Calu3 (cell line): ENCODE results near the gene ABR. TPM values are rescaled to one million over a fixed set of nuclear protein-coding genes. Genes with fewer than 3 reads are reported as not detected.

ENCODE experiments used
- BruUV-seq: library from RNA; stranded (reverse); fragments of 400-500 nt; replicated peaks from 2 replicates; lab custom pipeline; 2021; lab: Mats Ljungman, UMichigan
- CTCF ChIA-PET: fragments of 300-600 bp; sonication (Branson Sonifier 250); formaldehyde crosslinking; loops from one replicate; lab custom pipeline; 2022; ENCODE audit warnings: antibody characterized with exemption; lab: Charles Lee
- DNase-seq: peaks from one replicate; pipeline ENCODE4 v3.0.0; 2022
- H3K27ac Mint-ChIP-seq: one replicate; pipeline ENCODE4 v1.8.0; 2022; ENCODE audit warnings: mixed read lengths; ENCODE audit not compliant: unreplicated experiment
- H3K27me3 Mint-ChIP-seq: one replicate; pipeline ENCODE4 v1.8.0; 2022; ENCODE audit warnings: mixed read lengths; ENCODE audit not compliant: unreplicated experiment
- H3K36me3 Mint-ChIP-seq: one replicate; pipeline ENCODE4 v1.8.0; 2022; ENCODE audit warnings: mild to moderate bottlenecking, moderate library complexity, mixed read lengths; ENCODE audit not compliant: insufficient read depth, unreplicated experiment
- H3K4me1 Mint-ChIP-seq: one replicate; pipeline ENCODE4 v1.8.0; 2022; ENCODE audit warnings: mild to moderate bottlenecking, low read depth, mixed read lengths; ENCODE audit not compliant: unreplicated experiment
- H3K4me3 Mint-ChIP-seq: one replicate; pipeline ENCODE4 v1.8.0; 2022; ENCODE audit warnings: mild to moderate bottlenecking, low read depth, moderate library complexity, mixed read lengths; ENCODE audit not compliant: unreplicated experiment
- H3K9me3 Mint-ChIP-seq: one replicate; pipeline ENCODE4 v1.8.0; 2022; ENCODE audit warnings: low read depth, mixed read lengths; ENCODE audit not compliant: unreplicated experiment
- CTCF ChIP-seq: fragments of 200-600 bp; IDR thresholded peaks from one replicate; pipeline ENCODE4 v1.8.0; 2022; ENCODE audit warnings: antibody characterized with exemption; ENCODE audit not compliant: unreplicated experiment
- intact Hi-C: fragments of 100-400 bp; cut with micrococcal nuclease; formaldehyde crosslinking; loops from one replicate; pipeline ENCODE4 v1.10.0; 2022; ENCODE audit not compliant: unreplicated experiment
- total RNA-seq: library from RNA; stranded (reverse); gene quantifications from 2 replicates; pipeline ENCODE4 v1.2.3, GENCODE V29; 2022

Gene ABR
- total RNA-seq, 1 experiment from 2014 or later = 92.7 TPM

DNA sequence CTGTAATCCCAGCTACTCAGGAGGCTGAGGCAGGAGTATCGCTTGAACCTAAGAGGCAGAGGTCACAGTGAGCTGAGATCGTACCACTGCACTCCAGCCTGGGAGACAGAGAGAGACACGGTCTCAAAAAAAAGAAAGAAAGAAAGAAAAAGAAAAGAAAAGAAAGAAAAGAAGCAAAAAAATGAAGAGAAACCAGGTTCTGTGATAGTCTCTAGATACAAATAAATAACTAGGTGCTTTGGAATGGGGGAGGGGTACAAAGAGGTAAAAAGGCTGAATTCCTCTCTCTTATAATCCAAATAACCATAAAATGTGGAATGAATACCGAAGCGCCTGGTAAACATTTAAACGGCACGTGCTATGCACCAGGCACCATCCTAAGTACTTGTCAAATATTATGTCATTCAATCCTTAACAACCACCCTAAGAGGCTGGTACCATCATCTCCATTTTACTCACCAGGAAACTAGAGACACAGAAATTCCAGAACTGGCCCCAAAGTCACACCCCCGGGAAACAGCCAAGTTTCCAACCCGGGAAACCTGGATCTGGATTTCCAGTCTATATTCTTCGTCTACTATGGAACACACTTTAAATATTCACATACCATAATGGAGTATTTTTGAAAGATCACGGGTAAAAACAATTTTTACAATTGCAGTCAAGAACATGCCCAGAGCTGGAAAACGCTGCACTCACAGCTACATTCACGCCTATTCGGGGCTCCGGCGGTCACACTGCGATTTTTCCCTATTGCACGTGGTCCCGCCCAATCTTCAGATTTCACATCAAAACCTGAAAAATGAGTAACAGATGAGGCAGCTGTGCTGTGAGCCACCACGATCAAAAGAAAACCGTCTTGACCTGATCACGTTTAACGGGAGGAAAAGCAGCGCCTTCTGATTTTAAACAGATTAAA, 210.7 kb downstream of the ABR start:
- H3K4me3 Mint-ChIP-seq = no peak overlapping the region
- DNase-seq = no peak

GRCh38 chr17:967122-967521, 212.7 kb downstream of the ABR start:
- Mint-ChIP-seq H3K4me3 (no peak overlapping the region), H3K36me3 (no peaks in the 10 kb centered on the region), H3K4me1 (no peaks in the 10 kb centered on the region), H3K9me3 (no peaks in the 10 kb centered on the region), H3K27me3 (no peaks in the 10 kb centered on the region), H3K27ac (no peak overlapping the region)
- CTCF ChIA-PET = no interaction called here
- intact Hi-C loops = no loop called here
- DNase-seq = no peak
- BruUV-seq = no TSS peak
- no peak for TF ChIP-seq CTCF

More for the DNA sequence above, 210.7 kb downstream of the ABR start:
- H3K27ac Mint-ChIP-seq = no peak overlapping the region
- no peaks in the 10 kb centered on the region for H3K36me3 Mint-ChIP-seq
- TF ChIP-seq CTCF = no peak
- intact Hi-C loops = no loop called here
- no peaks in the 10 kb centered on the region for H3K9me3 Mint-ChIP-seq
- no peaks in the 10 kb centered on the region for H3K27me3 Mint-ChIP-seq
- CTCF ChIA-PET = interaction anchor here (0.6 kb wide), 1 partner anchor 189 kb away, joined by 4 read pairs; no protein-coding TSS in a partner anchor
- H3K4me1 Mint-ChIP-seq = peaks cover 6% of the 10 kb centered on the region
- no TSS peak for BruUV-seq

DNA sequence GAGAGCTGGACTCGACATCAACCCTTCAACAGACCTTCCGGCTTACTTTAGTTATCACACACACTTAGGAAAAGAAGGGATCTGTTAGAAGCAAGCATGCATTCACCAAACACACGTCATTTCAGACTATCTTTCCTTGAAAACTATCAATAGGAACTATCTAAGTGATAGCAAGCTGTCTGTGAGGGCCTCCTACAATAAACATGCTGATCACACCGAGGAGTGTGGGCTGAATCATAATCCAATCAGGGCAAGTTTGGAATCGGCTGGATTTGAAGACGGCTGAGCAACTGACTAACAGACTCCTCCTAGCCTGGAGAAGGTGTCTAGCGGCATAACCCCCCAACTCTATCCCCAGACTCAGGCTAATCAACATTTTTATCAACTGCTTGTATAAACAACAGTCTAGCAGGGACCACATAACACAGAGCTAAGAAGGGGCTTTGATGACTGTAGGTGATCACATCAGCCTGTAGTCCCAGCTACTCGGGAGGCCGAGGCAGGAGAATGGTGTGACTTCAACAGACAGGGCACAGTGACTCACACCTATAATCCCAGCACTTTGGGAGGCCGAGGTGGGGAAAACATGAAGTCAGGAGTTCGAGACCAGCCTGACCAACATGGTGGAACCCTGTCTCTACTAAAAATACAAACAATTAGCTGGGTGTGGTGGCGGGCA, 214.3 kb downstream of the ABR start:
- no peaks in the 10 kb centered on the region for H3K27me3 Mint-ChIP-seq
- no peak for DNase-seq
- H3K4me3 Mint-ChIP-seq = no peak overlapping the region
- no TSS peak for BruUV-seq
- TF ChIP-seq CTCF = no peak
- H3K27ac Mint-ChIP-seq = no peak overlapping the region
- H3K4me1 Mint-ChIP-seq = no peaks in the 10 kb centered on the region
- H3K36me3 Mint-ChIP-seq = no peaks in the 10 kb centered on the region
- CTCF ChIA-PET = no interaction called here
- no peaks in the 10 kb centered on the region for H3K9me3 Mint-ChIP-seq
- intact Hi-C loops = no loop called here

DNA sequence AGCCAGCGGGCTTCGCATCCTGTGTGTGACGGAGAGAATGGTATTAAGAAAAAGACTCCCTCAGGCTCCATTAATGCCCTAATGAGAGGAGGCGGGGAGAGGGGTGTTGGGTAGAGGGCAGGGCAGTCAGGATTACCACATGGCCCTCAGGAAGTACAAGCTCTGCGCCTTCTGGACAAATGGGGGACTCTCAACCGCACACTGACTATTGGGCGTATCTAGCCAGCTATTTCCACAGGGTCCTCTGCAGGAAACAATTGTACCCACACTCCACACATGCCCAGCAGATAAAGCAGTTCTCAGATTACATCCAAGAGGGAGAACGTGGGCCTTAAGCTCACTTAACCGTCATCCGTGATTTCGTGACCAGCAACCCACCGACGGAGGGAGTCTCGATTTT, 214.9 kb downstream of the ABR start:
- Mint-ChIP-seq H3K4me1 (no peaks in the 10 kb centered on the region), H3K4me3 (no peak overlapping the region), H3K9me3 (no peaks in the 10 kb centered on the region), H3K27ac (no peak overlapping the region), H3K36me3 (no peaks in the 10 kb centered on the region), H3K27me3 (no peaks in the 10 kb centered on the region)
- intact Hi-C loops = no loop called here
- no peak for TF ChIP-seq CTCF
- BruUV-seq = no TSS peak
- CTCF ChIA-PET = no interaction called here
- no peak for DNase-seq
